Pons (tissue), 1 donor: ENCODE measurements around the gene PEX11G.
"Not testable (repeated sequence)": the region's sequence is repeated elsewhere in the genome, so short reads cannot be mapped to it uniquely, and the experiment has no call there.

Experiments used
- DNase-seq: peaks from one replicate; pipeline ENCODE4 v3.0.0-alpha.2; 2016; ENCODE audit warnings: low spot score

Gene PEX11G

GRCh38 chr19:7433456-7433855 lies 55.4 kb downstream of the PEX11G start:
- DNase-seq: not testable (repeated sequence)

- no peak for DNase-seq
Measured at GRCh38 chr19:7429638-7430282, 59.1 kb downstream of the PEX11G start.

- DNase-seq: no peak
Measured at GRCh38 chr19:7428651-7429113, 60.2 kb downstream of the PEX11G start.

GRCh38 chr19:7427944-7428343 lies 60.9 kb downstream of the PEX11G start:
- no peak for DNase-seq

GRCh38 chr19:7426986-7427385 lies 61.8 kb downstream of the PEX11G start:
- no peak for DNase-seq
